OCI-LY1 (cell line): Measurements from ENCODE around the gene CBLN1.

Experiments
- EZH2 ChIP-seq: fragments of 200-600 bp; sonication (generic), shearing (Covaris generic); IDR thresholded peaks from 2 replicates; pipeline ENCODE4 v1.8.0; 2017; ENCODE audit warnings: borderline replicate concordance, mixed run types, mild to moderate bottlenecking, antibody characterized with exemption, low read length, moderate library complexity, mixed read lengths
- TF ChIP-seq, protein P1 (sequence below): fragments of 200-600 bp; sonication (generic), shearing (Covaris generic); IDR thresholded peaks from 2 replicates; pipeline ENCODE4 v1.5.1; 2017; ENCODE audit warnings: mild to moderate bottlenecking, antibody characterized with exemption, low read length, moderate library complexity, mixed read lengths

DNA sequence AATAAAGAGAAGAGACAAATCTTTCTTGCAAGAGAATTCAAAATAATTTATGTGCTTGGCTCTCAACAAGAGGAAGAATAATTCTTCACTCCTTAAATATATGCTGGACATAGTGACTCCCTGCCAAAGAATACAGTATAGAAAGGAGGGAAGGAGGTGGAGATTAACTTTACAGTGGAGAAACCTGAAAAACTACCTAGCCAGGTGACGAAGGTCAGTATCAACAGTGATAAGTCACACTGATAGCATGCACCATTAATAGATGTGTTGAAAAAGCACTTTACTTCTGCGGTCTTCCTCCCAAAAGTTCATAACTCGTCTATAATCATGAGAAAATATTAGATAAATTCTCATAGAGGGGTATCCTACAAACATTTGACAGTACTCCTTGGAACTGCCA lies 21.4 kb downstream of the CBLN1 start:
- TF ChIP-seq, protein P1, sequence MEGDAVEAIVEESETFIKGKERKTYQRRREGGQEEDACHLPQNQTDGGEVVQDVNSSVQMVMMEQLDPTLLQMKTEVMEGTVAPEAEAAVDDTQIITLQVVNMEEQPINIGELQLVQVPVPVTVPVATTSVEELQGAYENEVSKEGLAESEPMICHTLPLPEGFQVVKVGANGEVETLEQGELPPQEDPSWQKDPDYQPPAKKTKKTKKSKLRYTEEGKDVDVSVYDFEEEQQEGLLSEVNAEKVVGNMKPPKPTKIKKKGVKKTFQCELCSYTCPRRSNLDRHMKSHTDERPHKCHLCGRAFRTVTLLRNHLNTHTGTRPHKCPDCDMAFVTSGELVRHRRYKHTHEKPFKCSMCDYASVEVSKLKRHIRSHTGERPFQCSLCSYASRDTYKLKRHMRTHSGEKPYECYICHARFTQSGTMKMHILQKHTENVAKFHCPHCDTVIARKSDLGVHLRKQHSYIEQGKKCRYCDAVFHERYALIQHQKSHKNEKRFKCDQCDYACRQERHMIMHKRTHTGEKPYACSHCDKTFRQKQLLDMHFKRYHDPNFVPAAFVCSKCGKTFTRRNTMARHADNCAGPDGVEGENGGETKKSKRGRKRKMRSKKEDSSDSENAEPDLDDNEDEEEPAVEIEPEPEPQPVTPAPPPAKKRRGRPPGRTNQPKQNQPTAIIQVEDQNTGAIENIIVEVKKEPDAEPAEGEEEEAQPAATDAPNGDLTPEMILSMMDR, result no peak
- TF ChIP-seq EZH2, result no peak
